Neural cell (in vitro differentiated cells): ENCODE measurements around the gene GAD2. TPM values are rescaled to one million over a fixed set of nuclear protein-coding genes. Genes with fewer than 3 reads are reported as not detected.

Experiments used
- H2AFZ ChIP-seq: fragments of 200-600, 300-800 bp; sonication (generic), shearing (Covaris generic); 2 replicates; pipeline ENCODE4 v1.6.0; 2014; ENCODE audit warnings: low read depth, mild to moderate bottlenecking, antibody characterized with exemption, low read length, moderate library complexity
- H3F3A ChIP-seq: fragments of 200-600 bp; shearing (Covaris generic); 2 replicates; pipeline ENCODE4 v1.6.1; 2016; ENCODE audit warnings: mild to moderate bottlenecking, moderate library complexity, mixed read lengths, antibody characterized with exemption, low read length; ENCODE audit not compliant: insufficient read depth, poor library complexity, severe bottlenecking
- H3K27ac ChIP-seq: fragments of 200-600, 300-800 bp; sonication (generic), shearing (Covaris generic); 2 replicates; pipeline ENCODE4 v1.5.1; 2014; ENCODE audit warnings: mild to moderate bottlenecking, low read length, moderate library complexity
- H3K27me3 ChIP-seq: fragments of 300-800, 200-600 bp; sonication (generic), shearing (Covaris generic); 2 replicates; pipeline ENCODE4 v1.6.0; 2014; ENCODE audit warnings: mild to moderate bottlenecking, low read depth, low read length, moderate library complexity; ENCODE audit not compliant: insufficient read depth
- H3K36me3 ChIP-seq: fragments of 300-800, 200-600 bp; sonication (generic), shearing (Covaris generic); 2 replicates; pipeline ENCODE4 v1.5.1; 2014; ENCODE audit warnings: mild to moderate bottlenecking, antibody characterized with exemption, low read length, moderate library complexity; ENCODE audit not compliant: insufficient read depth
- H3K4me2 ChIP-seq: fragments of 300-800, 200-600 bp; sonication (generic), shearing (Covaris generic); 2 replicates; pipeline ENCODE4 v1.6.0; 2014; ENCODE audit warnings: mild to moderate bottlenecking, low read length
- H3K4me3 ChIP-seq: fragments of 300-800, 200-600 bp; sonication (generic), shearing (Covaris generic); 2 replicates; pipeline ENCODE4 v1.5.1; 2014; ENCODE audit warnings: mild to moderate bottlenecking, low read length, moderate library complexity
- H3K79me2 ChIP-seq: fragments of 200-600 bp; shearing (Covaris generic); replicated peaks from 2 replicates; pipeline ENCODE4 v1.6.0; 2014; ENCODE audit warnings: mild to moderate bottlenecking, low read length, moderate library complexity; ENCODE audit not compliant: insufficient read depth
- H3K9ac ChIP-seq: fragments of 300-800, 200-600 bp; sonication (generic), shearing (Covaris generic); 2 replicates; pipeline ENCODE4 v1.6.1; 2016; ENCODE audit warnings: mild to moderate bottlenecking, low read length, mixed read lengths
- H3K9me2 ChIP-seq: fragments of 200-600 bp; shearing (Covaris generic); 2 replicates; pipeline ENCODE4 v1.6.1; 2016; ENCODE audit warnings: mild to moderate bottlenecking, low read length, mixed read lengths; ENCODE audit not compliant: insufficient read depth
- H3K9me3 ChIP-seq: fragments of 200-600, 300-800 bp; sonication (generic), shearing (Covaris generic); 2 replicates; pipeline ENCODE4 v1.6.1; 2016; ENCODE audit warnings: mild to moderate bottlenecking, mixed run types, low read length, moderate library complexity, mixed read lengths
- H4K20me1 ChIP-seq: fragments of 200-600 bp; shearing (Covaris generic); 2 replicates; pipeline ENCODE4 v1.6.1; 2016; ENCODE audit warnings: mild to moderate bottlenecking, mixed run types; ENCODE audit not compliant: insufficient read depth
- EP300 ChIP-seq: fragments of 450-650 bp; conservative IDR thresholded peaks from 2 replicates; pipeline ENCODE4 v1.6.1; 2014; ENCODE audit warnings: antibody characterized with exemption, mild to moderate bottlenecking, moderate library complexity; ENCODE audit not compliant: poor library complexity, severe bottlenecking
- EZH2 ChIP-seq: fragments of 200-600, 300-800 bp; shearing (Covaris generic), sonication (generic); IDR thresholded peaks from 2 replicates; pipeline ENCODE4 v1.6.1; 2014; ENCODE audit warnings: antibody characterized with exemption, low read length, borderline replicate concordance, mild to moderate bottlenecking; ENCODE audit not compliant: insufficient read depth, poor library complexity, severe bottlenecking
- MXI1 ChIP-seq: fragments of 450-650 bp; conservative IDR thresholded peaks from 2 replicates; pipeline ENCODE4 v1.6.1; 2014; ENCODE audit warnings: antibody characterized with exemption, mild to moderate bottlenecking; ENCODE audit not compliant: poor library complexity, severe bottlenecking
- POLR2AphosphoS5 ChIP-seq: IDR thresholded peaks from 2 replicates; pipeline ENCODE4 v1.6.1; 2012
- RAD21 ChIP-seq: fragments of 450-650 bp; conservative IDR thresholded peaks from 2 replicates; pipeline ENCODE4 v1.6.1; 2014; ENCODE audit warnings: antibody characterized with exemption, mild to moderate bottlenecking, moderate library complexity
- REST ChIP-seq: IDR thresholded peaks from 2 replicates; pipeline ENCODE4 v1.6.1; 2012; ENCODE audit warnings: borderline replicate concordance
- TAF1 ChIP-seq: IDR thresholded peaks from 2 replicates; pipeline ENCODE4 v1.6.1; 2012; ENCODE audit warnings: low read depth
- polyA plus RNA-seq: library from polyadenylated mRNA; depleted of rRNA; stranded (reverse); fragments of >200 nt; gene quantifications from 2 replicates; pipeline ENCODE4 v1.2.3, GENCODE V29; 2014
- TF ChIP-seq, protein P1 (sequence below): fragments of 450-650 bp; IDR thresholded peaks from 2 replicates; pipeline ENCODE4 v1.5.1; 2014; ENCODE audit warnings: antibody characterized with exemption, mild to moderate bottlenecking, moderate library complexity; ENCODE audit not compliant: poor library complexity, severe bottlenecking

Gene GAD2
- polyA plus RNA-seq, 1 donor from 2014 or later: 192 TPM

DNA sequence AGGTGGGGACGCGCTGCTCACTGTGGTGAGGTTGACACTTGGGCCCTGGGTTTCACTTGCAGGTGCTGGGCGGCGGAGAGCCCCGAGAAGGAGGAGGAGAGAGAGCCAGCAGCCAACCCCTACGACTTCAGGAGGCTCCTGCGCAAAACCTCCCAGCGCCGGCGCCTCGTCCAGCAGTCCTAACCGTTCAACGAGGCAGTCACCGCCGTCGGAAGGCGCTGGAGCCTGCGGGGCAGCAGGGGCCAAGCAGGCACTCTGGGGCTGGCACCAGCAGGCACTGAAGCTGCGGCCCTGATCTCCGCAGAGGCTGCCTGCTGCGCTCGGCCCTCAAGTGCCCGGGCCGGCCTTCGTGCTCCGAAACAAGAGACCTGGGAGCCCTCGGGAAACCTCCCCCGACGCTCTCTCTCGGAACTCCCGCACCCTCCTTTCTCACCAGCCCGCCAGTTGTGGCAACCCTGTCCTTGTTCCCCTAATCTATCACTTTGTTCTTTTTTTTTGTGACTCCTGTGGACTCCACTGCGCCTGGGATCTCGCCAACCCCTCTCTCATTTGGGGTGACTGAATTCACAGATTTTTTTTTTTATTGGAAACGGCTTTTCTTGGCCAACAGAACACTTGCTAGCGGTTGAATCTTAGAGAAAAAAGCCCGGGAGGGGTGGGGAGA lies 4.7 kb upstream of the GAD2 start:
- no peaks in the 10 kb centered on the region for H3K27me3 ChIP-seq
- no peaks in the 10 kb centered on the region for H3K36me3 ChIP-seq
- H3K4me2 ChIP-seq: no peak overlapping the region
- no peaks in the 10 kb centered on the region for H3K9me2 ChIP-seq
- no peaks in the 10 kb centered on the region for H4K20me1 ChIP-seq
- H3K27ac ChIP-seq: peak overlapping the region; percentile 98
- peak overlapping the region; percentile 99 for H3K9ac ChIP-seq
- peak overlapping the region; percentile 86 for H3K4me3 ChIP-seq
- H2AFZ ChIP-seq: no peak overlapping the region
- peaks cover 7% of the 10 kb centered on the region for H3F3A ChIP-seq
- no peaks in the 10 kb centered on the region for H3K9me3 ChIP-seq
- TF ChIP-seq POLR2AphosphoS5: peak; percentile 29
- no peak for TF ChIP-seq TAF1
- no peak for TF ChIP-seq MXI1
- peaks cover 49% of the 10 kb centered on the region for H3K79me2 ChIP-seq

- H3K27ac ChIP-seq: peak overlapping the region; percentile 98
- no peaks in the 10 kb centered on the region for H3K27me3 ChIP-seq
- no peaks in the 10 kb centered on the region for H3K36me3 ChIP-seq
- TF ChIP-seq EP300: no peak
- TF ChIP-seq EZH2: no peak
- TF ChIP-seq, protein P1, sequence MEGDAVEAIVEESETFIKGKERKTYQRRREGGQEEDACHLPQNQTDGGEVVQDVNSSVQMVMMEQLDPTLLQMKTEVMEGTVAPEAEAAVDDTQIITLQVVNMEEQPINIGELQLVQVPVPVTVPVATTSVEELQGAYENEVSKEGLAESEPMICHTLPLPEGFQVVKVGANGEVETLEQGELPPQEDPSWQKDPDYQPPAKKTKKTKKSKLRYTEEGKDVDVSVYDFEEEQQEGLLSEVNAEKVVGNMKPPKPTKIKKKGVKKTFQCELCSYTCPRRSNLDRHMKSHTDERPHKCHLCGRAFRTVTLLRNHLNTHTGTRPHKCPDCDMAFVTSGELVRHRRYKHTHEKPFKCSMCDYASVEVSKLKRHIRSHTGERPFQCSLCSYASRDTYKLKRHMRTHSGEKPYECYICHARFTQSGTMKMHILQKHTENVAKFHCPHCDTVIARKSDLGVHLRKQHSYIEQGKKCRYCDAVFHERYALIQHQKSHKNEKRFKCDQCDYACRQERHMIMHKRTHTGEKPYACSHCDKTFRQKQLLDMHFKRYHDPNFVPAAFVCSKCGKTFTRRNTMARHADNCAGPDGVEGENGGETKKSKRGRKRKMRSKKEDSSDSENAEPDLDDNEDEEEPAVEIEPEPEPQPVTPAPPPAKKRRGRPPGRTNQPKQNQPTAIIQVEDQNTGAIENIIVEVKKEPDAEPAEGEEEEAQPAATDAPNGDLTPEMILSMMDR: no peak
- H3K79me2 ChIP-seq: peaks cover 55% of the 10 kb centered on the region
- H3K4me3 ChIP-seq: peak overlapping the region; percentile 86
- H4K20me1 ChIP-seq: no peaks in the 10 kb centered on the region
- H3F3A ChIP-seq: peaks cover 7% of the 10 kb centered on the region
- H3K9me2 ChIP-seq: no peaks in the 10 kb centered on the region
- H2AFZ ChIP-seq: no peak overlapping the region
- H3K4me2 ChIP-seq: no peak overlapping the region
- H3K9me3 ChIP-seq: no peaks in the 10 kb centered on the region
- peak overlapping the region; percentile 99 for H3K9ac ChIP-seq
Measured at GRCh38 chr10:26212511-26212910, 4.1 kb upstream of the GAD2 start.

GRCh38 chr10:26213157-26213800 lies 3.3 kb upstream of the GAD2 start:
- Histone ChIP-seq H2AFZ (no peak overlapping the region), H3K27me3 (no peaks in the 10 kb centered on the region), H3K4me3 (peak overlapping the region; percentile 86), H3K36me3 (no peaks in the 10 kb centered on the region), H3K27ac (peak overlapping the region; percentile 98), H3K4me2 (peak overlapping the region; percentile 67), H3K9me2 (no peaks in the 10 kb centered on the region), H4K20me1 (no peaks in the 10 kb centered on the region), H3K79me2 (peaks cover 63% of the 10 kb centered on the region), H3K9me3 (no peaks in the 10 kb centered on the region), H3F3A (peaks cover 7% of the 10 kb centered on the region), H3K9ac (peak overlapping the region; percentile 99)
- TF ChIP-seq POLR2AphosphoS5 (no peak), MXI1 (no peak), TAF1 (no peak), EP300 (no peak), RAD21 (no peak), REST (no peak)
- TF ChIP-seq, protein P1: no peak
